PC-3 (cell line): ENCODE measurements around the gene RARRES2.

Source experiments
- CTCF ChIP-seq: fragments of 300-600 bp; sonication (generic); conservative IDR thresholded peaks from 2 replicates; pipeline ENCODE4 v1.5.1; 2017; ENCODE audit warnings: antibody characterized with exemption, low read depth, mild to moderate bottlenecking, low read length
- EZH2 ChIP-seq: fragments of 300-600 bp; sonication (generic); IDR thresholded peaks from one replicate; pipeline ENCODE4 v1.6.1; 2017; ENCODE audit warnings: antibody characterized with exemption, mild to moderate bottlenecking, low read length; ENCODE audit not compliant: unreplicated experiment
- EZH2phosphoT487 ChIP-seq: fragments of 300-600 bp; sonication (generic); IDR thresholded peaks from 2 replicates; pipeline ENCODE4 v1.6.1; 2018; ENCODE audit warnings: mild to moderate bottlenecking, antibody characterized with exemption, low read length, borderline replicate concordance

GRCh38 chr7:150324373-150324961, 17.0 kb downstream of the RARRES2 start:
- TF ChIP-seq CTCF (no peak), EZH2 (no peak), EZH2phosphoT487 (no peak)
